Fibroblast of mammary gland (primary cell): ENCODE measurements around the gene MYO1F.

Experiments used
- DNase-seq: peaks from one replicate; pipeline ENCODE4 v3.0.0-alpha.2; 2010; ENCODE audit warnings: low read depth
- H3K4me3 ChIP-seq: 2 replicates; pipeline ENCODE4 v1.5.1; 2011; ENCODE audit warnings: low read depth, mild to moderate bottlenecking, low read length, moderate library complexity; ENCODE audit not compliant: control insufficient read depth
- CTCF ChIP-seq: conservative IDR thresholded peaks from 2 replicates; pipeline ENCODE4 v1.5.1; 2011; ENCODE audit warnings: low read depth, low read length, inconsistent platforms; ENCODE audit not compliant: control insufficient read depth, insufficient read depth

Gene MYO1F

GRCh38 chr19:8488365-8488764 is 88.9 kb downstream of the MYO1F start:
- TF ChIP-seq CTCF: no peak
- H3K4me3 ChIP-seq: no peak overlapping the region
- DNase-seq: no peak

- no peak overlapping the region for H3K4me3 ChIP-seq
- TF ChIP-seq CTCF: no peak
- no peak for DNase-seq
These were observed 89.9 kb downstream of the MYO1F start for GRCh38 chr19:8487137-8487851.

GRCh38 chr19:8486661-8487136 is 90.5 kb downstream of the MYO1F start:
- TF ChIP-seq CTCF: no peak
- no peak overlapping the region for H3K4me3 ChIP-seq
- no peak for DNase-seq

GRCh38 chr19:8485561-8486371 is 91.5 kb downstream of the MYO1F start:
- no peak for DNase-seq
- no peak overlapping the region for H3K4me3 ChIP-seq
- TF ChIP-seq CTCF: no peak

- DNase-seq: no peak
- TF ChIP-seq CTCF: no peak
- H3K4me3 ChIP-seq: no peak overlapping the region
These were observed 92.8 kb downstream of the MYO1F start for GRCh38 chr19:8484331-8484894.

GRCh38 chr19:8483165-8483564 is 94.1 kb downstream of the MYO1F start:
- TF ChIP-seq CTCF: no peak
- H3K4me3 ChIP-seq: no peak overlapping the region

More at GRCh38 chr19:8483165-8483564, 94.1 kb downstream of the MYO1F start:
- no peak for DNase-seq
